ENCODE results near the gene YIPF1. TPM values are rescaled to one million over a fixed set of nuclear protein-coding genes. Genes with fewer than 3 reads are reported as not detected.

The YIPF1 gene
- total RNA-seq, 4 donors from 2014 or later, result 14.9 to 26.1 (median 23.5) TPM

GRCh38 chr1:53902235-53903138, 12.9 kb upstream of the YIPF1 start:
- WGBS, result 70% methylated on average over 7 of the region's 7 CpGs
- no peaks in the 10 kb centered on the region for H3K27me3 ChIP-seq
- H3K36me3 ChIP-seq, result no peaks in the 10 kb centered on the region
- no peak overlapping the region for H3K27ac ChIP-seq
- no peaks in the 10 kb centered on the region for H3K9me3 ChIP-seq
- H3K4me1 ChIP-seq, result peaks cover 10% of the 10 kb centered on the region
- no peak overlapping the region for H3K4me3 ChIP-seq
- no peak for DNase-seq (ENCODE audit: low spot score in 2 of 2)
- TF ChIP-seq POLR2AphosphoS5 (IDR thresholded peaks at IDR 0.05) (no peak), EP300 (IDR thresholded peaks at IDR 0.05) (no peak)

GRCh38 chr1:53899708-53900107, 10.1 kb upstream of the YIPF1 start:
- Histone ChIP-seq H3K4me3 (no peak overlapping the region), H3K27me3 (no peaks in the 10 kb centered on the region), H3K27ac (no peak overlapping the region), H3K9me3 (no peaks in the 10 kb centered on the region), H3K36me3 (no peaks in the 10 kb centered on the region), H3K4me1 (peaks cover 27% of the 10 kb centered on the region)
- 87% methylated on average over 3 of the region's 3 CpGs for WGBS
- TF ChIP-seq CTCF (IDR thresholded peaks at IDR 0.05) (no peak), POLR2A (IDR thresholded peaks at IDR 0.05) (no peak), EP300 (IDR thresholded peaks at IDR 0.05) (no peak), POLR2AphosphoS5 (IDR thresholded peaks at IDR 0.05) (no peak)
- DNase-seq (ENCODE audit: low spot score in 2 of 2), result no peak

GRCh38 chr1:53899206-53899628, 9.6 kb upstream of the YIPF1 start:
- no peaks in the 10 kb centered on the region for H3K9me3 ChIP-seq
- no peak for DNase-seq (ENCODE audit: low spot score in 2 of 2)
- H3K36me3 ChIP-seq, result no peaks in the 10 kb centered on the region
- TF ChIP-seq POLR2AphosphoS5 (IDR thresholded peaks at IDR 0.05) (no peak), EP300 (IDR thresholded peaks at IDR 0.05) (no peak), POLR2A (IDR thresholded peaks at IDR 0.05) (no peak), CTCF (IDR thresholded peaks at IDR 0.05) (no peak)
- WGBS, result 15% methylated on average over 2 of the region's 2 CpGs
- H3K4me1 ChIP-seq, result peaks cover 27% of the 10 kb centered on the region
- no peaks in the 10 kb centered on the region for H3K27me3 ChIP-seq
- H3K27ac ChIP-seq, result no peak overlapping the region
- H3K4me3 ChIP-seq, result no peak overlapping the region

GRCh38 chr1:53896635-53897229, 7.1 kb upstream of the YIPF1 start:
- Histone ChIP-seq H3K4me3 (no peak overlapping the region), H3K27ac (no peak overlapping the region), H3K27me3 (no peaks in the 10 kb centered on the region), H3K4me1 (peaks cover 27% of the 10 kb centered on the region), H3K36me3 (no peaks in the 10 kb centered on the region), H3K9me3 (no peaks in the 10 kb centered on the region)
- 34% methylated on average over 2 of the region's 2 CpGs for WGBS
- TF ChIP-seq EP300 (IDR thresholded peaks at IDR 0.05), result no peak
- DNase-seq (ENCODE audit: low spot score in 2 of 2), result no peak

- no peak overlapping the region for H3K4me3 ChIP-seq
- no peak for DNase-seq (ENCODE audit: low spot score in 2 of 2)
- H3K4me1 ChIP-seq, result peaks cover 30% of the 10 kb centered on the region
- H3K27ac ChIP-seq, result no peak overlapping the region
- TF ChIP-seq EP300 (IDR thresholded peaks at IDR 0.05) (no peak), POLR2A (IDR thresholded peaks at IDR 0.05) (no peak), POLR2AphosphoS5 (IDR thresholded peaks at IDR 0.05) (no peak), CTCF (IDR thresholded peaks at IDR 0.05) (no peak)
- no peaks in the 10 kb centered on the region for H3K27me3 ChIP-seq
- H3K9me3 ChIP-seq, result no peaks in the 10 kb centered on the region
- no peaks in the 10 kb centered on the region for H3K36me3 ChIP-seq
- 38% methylated on average over 6 of the region's 6 CpGs for WGBS
Measured at GRCh38 chr1:53895421-53895820, 5.8 kb upstream of the YIPF1 start.

GRCh38 chr1:53894644-53895043, 5.0 kb upstream of the YIPF1 start:
- no peak overlapping the region for H3K27ac ChIP-seq
- DNase-seq (ENCODE audit: low spot score in 2 of 2), result no peak
- no peak for TF ChIP-seq POLR2AphosphoS5 (IDR thresholded peaks at IDR 0.05)
- TF ChIP-seq EP300 (IDR thresholded peaks at IDR 0.05), result no peak
- no peak for TF ChIP-seq POLR2A (IDR thresholded peaks at IDR 0.05)
- TF ChIP-seq CTCF (IDR thresholded peaks at IDR 0.05), result no peak
- no peaks in the 10 kb centered on the region for H3K27me3 ChIP-seq
- no peaks in the 10 kb centered on the region for H3K9me3 ChIP-seq
- H3K4me1 ChIP-seq, result peaks cover 34% of the 10 kb centered on the region
- WGBS, result 84% methylated on average over 5 of the region's 5 CpGs
- H3K36me3 ChIP-seq, result no peaks in the 10 kb centered on the region
- no peak overlapping the region for H3K4me3 ChIP-seq

Measured in suprapubic skin (tissue), 4 donors.